EL (cell line): ENCODE measurements around the gene SEMA5A.

ENCODE experiments used
- DNase-seq: peaks from one replicate; pipeline ENCODE4 v3.0.0-alpha.2; 2016

Gene SEMA5A

GRCh38 chr5:9545136-9545991, 511 bp downstream of the SEMA5A start:
- no peak for DNase-seq

DNA sequence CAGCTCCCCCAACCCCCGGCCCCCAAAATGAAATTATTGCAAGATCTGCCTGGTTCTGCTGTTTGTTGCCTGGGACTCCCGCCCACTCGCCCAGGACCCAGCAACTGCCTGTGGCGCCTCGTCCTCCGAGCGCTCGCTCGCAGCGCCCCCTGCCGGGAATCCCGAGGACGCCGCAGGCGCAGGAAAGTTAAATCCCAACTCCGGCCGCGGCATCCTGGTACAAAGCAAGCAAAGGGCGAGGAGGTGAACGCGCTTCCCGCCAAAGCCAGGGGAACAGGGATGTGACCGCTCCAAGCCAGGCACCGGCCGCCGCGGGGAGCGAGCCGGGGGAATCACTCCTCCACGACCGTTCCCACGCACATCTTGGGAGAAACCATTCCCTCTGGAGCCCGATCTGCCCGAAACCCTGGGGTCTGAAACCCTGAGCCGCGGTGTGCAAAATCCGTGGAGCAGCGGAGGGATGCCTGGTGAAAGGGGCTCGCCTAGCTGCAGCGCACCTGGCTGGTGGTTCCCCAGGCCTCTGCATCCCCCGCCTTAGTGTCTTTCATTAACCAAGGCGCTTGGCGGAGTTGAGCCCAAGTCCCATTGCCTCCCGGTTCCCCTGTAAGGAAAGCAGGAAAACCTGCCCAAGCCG, 1.3 kb downstream of the SEMA5A start:
- peak; percentile 88 for DNase-seq

DNA sequence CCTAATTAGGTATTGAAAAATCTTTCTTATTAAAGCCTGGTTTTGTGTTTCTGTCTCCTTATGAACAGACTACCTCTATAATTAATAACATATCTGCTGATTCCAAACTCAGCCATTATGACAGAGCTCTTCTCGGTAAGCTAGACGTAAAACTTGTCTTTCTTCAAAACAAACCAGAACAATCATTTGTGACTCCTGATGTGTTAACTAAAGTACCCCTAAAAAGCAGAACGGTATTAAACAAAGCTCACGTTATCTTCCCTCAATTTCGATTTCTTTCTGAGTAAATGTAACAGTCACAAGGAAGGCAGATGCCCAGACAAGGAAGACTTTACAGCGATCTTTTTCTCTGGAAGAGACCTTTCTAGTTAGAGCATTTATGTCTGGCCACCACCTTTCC, 1.8 kb downstream of the SEMA5A start:
- no peak for DNase-seq

DNA sequence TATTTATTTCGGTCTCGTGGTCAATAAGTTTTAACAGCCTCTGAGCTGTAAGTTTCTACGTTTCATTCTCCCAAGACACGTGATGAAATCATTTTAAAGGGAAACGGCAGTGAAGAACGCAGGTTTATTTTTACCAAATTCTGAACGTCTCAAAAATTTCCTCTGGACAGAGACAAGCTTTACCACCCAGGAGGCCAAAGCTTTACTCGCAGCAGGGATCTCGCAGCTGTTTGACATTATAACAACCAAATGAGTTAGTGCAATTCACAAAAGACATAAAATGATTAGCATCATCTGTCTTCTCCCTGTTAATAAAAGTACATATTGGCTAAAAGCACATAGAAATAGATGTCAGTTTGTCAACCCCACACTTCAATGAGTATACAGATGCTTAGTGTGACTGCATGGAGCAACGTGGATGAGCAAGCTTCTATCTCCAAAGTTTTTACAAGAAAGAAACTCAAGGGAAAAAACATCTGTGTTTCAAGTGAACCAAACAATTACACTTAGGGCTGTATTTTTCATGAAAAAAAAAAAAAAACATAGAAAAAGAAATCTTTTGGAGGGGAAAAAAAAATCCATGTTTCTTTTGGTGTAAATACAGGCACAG, 2.5 kb downstream of the SEMA5A start:
- peak; percentile 31 for DNase-seq

DNA sequence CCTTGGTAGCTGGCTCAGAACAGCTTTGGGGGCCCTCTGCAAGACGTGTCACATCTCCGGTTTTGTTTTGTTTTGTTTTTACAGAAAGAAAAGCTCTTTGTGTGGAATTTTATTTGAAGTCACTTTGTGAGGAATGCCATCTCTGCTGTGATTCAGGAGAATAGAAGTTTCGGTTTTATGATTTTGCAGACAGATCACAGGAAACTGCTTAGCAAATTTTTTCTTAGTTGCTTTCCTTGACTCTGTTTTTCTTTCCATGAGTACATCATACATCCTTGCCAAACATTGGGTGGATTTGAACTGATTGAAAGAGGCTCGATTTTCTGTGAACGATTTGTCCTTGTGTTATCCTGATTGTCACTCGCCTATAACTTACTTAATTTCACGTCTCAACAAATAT, 5.1 kb downstream of the SEMA5A start:
- peak; percentile 75 for DNase-seq

- peak; percentile 49 for DNase-seq
These were observed 7.4 kb downstream of the SEMA5A start for GRCh38 chr5:9538504-9538903.

DNA sequence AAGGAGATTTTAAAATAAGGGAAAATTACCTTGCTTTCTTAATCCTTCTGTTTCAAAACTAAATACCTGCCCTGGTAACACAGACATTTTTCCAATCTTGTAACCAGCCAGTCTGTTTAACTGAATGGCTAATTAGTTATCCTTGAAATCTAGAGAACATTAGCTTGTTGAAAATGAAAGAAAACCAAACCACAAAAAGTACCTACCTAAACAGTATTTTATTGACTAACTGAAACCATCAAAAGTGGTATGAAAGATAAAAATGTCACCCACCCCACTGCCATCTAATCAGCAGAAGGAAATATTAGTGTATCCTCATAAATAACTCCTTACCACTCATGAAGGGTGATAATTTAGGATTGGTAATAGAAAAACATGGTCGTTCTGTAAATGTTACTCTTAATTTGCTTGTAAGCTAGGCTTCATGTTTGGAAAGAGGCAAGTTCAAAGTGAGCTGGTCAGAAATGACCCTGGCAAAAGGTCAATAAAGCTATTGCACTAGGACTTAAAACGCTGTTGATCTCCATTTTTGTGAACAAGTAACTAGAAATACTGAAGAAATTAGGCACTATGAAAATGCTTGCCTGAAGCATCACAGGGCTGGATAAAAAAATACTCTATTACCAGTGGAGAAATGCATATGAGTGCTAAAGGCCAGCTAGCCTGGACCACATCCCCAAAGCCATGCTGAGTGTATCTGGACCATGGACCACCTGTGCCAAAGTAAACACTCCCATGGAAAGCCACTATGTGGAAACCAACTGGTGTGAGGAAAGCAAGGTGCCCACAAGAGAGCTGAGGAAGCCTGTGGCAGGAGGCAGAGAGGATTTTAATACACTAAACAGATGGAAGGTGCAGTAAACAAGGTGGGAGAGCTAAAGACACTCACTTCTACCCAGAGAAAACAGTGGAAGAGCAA, 8.4 kb downstream of the SEMA5A start:
- DNase-seq, result no peak

- DNase-seq, result no peak
These were observed 9.2 kb downstream of the SEMA5A start for GRCh38 chr5:9536717-9537116.

DNA sequence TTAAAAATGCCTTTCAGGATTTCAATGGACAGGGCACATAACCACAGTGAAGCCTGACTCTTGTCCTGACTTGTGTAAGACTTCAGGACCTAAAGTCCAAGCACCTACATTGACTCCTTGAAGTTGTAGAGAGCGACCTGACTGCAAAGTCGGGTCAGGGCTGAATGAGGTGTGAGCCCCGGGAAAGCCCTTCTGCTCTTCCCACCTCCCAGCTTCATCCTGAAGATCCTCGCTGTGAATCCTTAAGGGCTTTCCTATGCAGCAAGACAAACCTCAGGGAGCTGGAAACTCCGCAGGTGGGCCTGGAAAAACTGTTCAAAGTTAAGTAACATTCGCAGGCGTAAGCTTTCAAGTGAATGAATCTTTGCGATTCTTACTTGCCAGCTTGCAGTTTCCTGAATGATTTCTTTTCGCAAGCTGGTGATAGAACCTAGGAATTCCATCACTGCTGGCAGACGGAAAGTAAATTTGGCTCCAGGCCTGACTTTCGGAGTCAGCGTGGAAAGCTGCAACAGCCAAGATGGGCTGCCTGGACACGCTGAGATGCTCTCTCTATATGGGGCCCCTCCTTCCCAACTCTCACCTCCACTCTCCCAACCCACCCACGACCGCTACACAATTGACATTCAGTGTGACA, 10.9 kb downstream of the SEMA5A start:
- DNase-seq, result no peak

DNA sequence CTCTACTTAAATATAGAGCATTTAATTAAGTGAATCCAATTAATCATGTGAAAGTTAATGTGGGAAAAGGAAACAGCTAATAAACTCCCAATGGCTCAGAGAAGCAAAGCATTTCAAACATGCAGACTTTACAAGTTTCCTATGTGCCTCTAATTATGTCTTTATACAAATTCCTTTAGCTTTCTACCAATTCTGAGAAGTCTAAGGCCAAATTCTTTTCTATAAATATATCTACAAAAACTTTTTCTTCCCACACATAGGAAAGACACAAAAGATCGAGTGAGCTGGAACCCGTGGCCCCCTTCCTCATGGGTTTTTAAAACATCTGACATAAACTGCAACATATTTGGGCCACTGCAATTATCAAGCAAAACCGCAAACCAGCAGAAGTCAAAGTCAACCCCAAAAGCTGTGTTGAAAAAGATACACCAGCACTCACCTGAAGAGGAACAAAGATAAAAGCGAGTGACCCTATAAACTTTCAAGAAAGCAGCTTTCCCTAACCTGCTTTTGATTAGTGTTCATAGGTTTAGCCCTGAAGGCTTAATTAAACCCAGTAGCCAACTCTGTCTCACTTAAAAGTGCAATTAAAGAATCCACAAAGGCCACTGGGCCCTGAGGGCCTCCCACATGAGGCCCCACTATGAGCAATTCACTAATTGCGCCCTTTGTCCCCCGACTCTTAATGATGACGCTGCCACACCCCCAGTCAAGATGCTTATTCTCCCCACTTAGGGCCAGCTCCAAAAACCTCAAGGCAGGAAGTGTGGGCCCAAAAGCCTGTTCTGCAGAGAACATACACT, 12.1 kb downstream of the SEMA5A start:
- DNase-seq, result no peak

- DNase-seq, result peak; percentile 28
These were observed 12.8 kb downstream of the SEMA5A start for GRCh38 chr5:9533096-9533495.

GRCh38 chr5:9529513-9529912, 16.4 kb downstream of the SEMA5A start:
- DNase-seq, result no peak

DNA sequence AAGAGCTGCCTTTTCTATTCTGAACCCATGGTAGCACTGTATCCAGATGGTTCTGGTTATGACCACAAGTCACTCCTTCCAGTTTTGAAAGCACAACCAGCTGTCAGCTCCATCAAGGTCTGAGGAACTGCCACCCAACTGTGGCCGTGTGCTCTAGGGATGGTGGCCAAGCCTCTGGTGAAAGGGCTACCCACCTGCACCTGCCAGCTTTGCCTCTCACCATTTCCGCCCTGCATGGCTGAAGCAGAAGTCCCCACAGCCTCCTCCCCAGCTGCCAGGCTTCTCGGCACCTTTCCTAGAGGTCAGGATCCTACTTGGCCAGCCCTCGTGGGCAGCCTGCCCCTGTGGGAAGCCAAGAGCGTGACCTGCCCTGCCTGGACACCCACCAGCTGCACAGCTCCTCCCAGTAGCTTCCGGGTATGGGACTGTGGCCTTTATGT, 16.8 kb downstream of the SEMA5A start:
- no peak for DNase-seq

DNA sequence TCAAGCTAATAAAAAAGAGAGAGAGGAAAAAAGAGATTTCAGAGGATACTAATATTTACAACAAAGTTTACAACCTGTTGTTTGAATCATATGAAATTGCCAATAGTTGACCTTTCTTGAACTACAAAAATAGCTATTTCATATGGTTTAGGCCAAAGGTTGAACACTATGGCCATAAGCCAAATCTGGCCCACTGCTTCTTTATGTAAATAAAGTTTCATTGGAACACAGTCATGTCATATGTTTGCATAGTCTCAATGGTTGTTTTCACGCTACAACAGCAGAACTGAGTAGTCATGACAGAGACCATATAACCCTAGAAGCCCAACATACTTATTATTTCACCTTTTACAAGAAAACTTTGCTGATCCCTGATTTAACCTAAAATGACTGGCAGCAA, 20.9 kb downstream of the SEMA5A start:
- no peak for DNase-seq

DNA sequence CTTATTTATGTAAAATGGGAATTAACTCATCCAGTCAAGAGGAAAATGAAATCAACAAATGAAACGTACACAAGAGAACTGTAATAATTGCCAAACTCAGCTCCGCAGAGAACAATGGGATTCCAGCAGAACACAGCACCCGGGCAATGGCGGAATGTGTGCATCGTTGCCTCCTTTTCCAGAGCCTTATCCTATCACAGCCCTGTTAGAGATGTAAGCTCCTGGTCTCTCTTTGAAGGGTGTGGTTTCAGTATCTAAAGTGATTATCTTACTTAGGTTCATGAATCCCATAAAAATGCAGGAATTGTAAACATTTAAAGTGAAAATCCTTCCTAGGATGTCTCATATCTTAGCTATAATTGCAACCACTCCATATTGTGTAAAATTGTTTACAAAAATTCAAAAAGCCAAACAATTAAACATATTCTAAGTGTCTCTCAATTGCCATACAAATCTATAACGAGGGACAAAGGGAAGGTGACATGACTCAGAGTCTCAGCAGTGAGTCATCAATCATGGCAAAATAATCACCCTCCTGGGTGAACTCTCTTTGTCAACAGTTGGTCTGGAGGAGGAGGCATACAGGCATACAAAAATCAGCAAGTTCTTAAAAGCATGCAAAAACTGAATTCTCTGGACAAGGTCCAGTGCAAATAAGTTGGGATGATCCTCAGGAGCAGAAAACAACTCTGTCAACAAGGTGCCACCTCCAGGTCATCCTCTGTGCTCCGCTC, 22.6 kb downstream of the SEMA5A start:
- peak; percentile 45 for DNase-seq

DNA sequence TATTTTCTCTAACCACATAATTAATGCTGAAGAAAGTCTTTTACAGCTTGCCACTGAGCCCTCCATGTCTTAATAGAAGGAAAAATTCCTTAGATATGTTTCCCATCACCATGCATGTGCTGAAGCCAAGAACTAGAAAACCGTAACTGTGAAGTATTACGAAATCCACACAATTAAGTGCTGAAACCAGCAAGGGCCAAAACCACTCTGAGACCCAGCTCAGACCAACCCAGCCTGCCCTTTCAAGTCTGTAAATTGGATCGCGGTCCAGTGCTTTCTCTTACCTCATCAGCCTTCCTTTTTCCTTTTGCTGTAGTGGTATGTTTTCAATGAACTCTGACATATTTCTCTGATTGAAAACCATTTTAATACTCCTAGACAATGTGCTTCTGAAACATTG, 26.3 kb downstream of the SEMA5A start:
- peak; percentile 26 for DNase-seq

DNA sequence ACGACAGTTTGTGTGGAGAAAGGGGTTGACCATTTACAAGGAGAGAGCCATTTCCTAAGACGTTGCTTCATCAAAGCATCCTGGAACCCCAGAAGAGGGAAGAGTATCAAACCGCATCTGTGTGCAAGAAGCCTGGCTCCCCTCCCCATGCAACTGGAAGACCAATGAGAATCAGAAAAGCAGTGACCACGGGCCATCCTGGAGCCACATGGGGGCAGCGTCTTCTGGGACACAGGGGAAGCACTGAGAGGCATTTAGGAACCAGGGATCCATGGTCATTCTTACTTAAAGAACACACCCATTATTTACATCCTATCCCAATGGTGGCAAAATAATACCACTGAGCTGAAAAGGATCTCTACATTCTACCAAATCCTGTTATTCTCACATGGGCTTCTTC, 29.3 kb downstream of the SEMA5A start:
- no peak for DNase-seq

- no peak for DNase-seq
These were observed 30.4 kb downstream of the SEMA5A start for GRCh38 chr5:9515436-9515835.

- DNase-seq, result no peak
These were observed 30.9 kb downstream of the SEMA5A start for GRCh38 chr5:9514968-9515367.

- DNase-seq, result peak; percentile 39
These were observed 32.0 kb downstream of the SEMA5A start for GRCh38 chr5:9513827-9514226.

DNA sequence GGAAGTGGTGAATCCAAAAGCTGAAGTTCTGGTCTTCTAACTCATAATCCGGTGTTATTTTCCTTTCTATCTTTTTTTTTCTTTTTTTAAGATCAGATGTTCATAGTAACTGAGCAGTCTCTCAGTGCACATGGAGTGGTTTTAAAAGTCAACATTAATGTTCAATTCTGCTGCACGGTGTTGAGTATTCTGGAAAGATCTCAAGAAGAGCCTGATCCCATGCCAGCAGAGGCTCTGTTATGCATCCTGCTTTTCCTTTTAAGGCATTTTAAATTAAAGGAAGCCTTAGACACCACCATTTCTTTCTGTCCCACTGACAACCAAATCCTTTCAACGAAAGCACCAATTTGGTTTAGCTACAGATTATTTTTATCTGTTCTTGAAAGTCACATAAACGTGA, 33.4 kb downstream of the SEMA5A start:
- no peak for DNase-seq
